Stimulated activated CD4-positive, alpha-beta T cell treated with anti-CD3 and anti-CD28 coated beads, Interleukin-2, amount 100 ng/mL, for 48 hours (primary cell): ENCODE data around the gene RBMY1B.
"Not testable (repeated sequence)": the region's sequence is repeated elsewhere in the genome, so short reads cannot be mapped to it uniquely, and the experiment has no call there.

Source experiments
- DNase-seq, 2 donors: peaks; one replicate each; pipeline ENCODE4 v3.0.0-alpha.2; 2020

The RBMY1B gene

DNA sequence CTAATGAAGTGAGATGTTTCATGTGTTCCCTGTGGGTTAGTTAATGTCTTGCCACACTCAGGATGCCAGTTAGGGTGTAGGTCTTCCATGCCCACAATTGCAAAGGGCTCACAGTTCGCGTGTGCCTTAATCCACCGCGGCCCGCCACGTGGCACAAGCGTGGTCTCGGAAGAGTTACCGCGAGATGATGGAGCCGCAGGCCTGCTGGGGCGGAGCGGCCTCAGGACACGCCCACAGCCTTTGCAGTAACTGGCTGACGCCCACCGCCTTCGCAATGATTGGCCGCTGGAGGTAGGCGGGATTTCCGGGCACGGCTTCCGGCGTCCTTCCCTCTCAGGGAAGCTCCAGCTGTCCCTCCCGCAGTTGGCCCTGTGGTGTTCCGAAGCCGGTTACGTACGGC lies at the start of gene RBMY1B:
RBMY1B (plus strand) TSS at position 301 of the 400 bp plus-strand sequence. CDS start 2,013 bp downstream, outside the sequence.
- DNase-seq, result not testable (repeated sequence)

DNA sequence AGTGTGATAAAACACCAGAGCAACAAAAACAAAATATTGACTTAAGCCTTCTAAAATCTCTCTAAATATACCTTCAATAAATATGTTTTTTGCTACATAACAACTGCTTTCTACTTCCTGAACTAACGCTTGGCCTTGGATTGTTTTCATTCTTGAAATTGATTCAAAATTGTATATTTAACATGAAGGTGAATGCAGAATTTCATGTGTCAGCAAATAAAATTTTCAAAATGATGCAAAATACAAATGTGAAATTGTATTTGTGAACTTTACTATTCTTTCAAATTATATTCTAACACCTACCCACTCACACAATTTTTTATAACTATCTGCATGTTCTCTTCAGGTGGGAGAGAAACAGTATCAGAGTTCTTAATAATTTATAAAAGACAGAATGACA lies 48.2 kb upstream of the RBMY1B start:
- not testable (repeated sequence) for DNase-seq

DNA sequence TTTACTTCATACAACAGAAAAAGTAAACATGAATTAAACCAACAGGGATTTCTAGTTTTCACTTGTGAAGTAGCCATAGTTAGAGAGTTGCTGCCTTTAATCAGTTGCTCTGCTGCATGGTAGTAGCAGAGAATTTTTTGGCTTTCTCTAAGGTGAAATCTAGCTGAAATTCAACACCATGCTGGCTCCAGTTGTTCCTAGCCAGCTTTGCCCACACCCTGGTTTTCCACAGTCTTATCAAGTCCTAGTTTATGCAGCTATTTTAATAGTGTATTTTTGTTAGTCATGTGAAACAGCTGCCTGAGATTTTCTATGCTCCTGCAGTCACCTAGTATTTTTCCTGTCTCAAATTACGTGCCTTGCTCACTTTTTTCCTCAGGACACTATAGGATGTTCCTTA lies 28.2 kb upstream of the RBMY1B start:
- no peak for DNase-seq

DNA sequence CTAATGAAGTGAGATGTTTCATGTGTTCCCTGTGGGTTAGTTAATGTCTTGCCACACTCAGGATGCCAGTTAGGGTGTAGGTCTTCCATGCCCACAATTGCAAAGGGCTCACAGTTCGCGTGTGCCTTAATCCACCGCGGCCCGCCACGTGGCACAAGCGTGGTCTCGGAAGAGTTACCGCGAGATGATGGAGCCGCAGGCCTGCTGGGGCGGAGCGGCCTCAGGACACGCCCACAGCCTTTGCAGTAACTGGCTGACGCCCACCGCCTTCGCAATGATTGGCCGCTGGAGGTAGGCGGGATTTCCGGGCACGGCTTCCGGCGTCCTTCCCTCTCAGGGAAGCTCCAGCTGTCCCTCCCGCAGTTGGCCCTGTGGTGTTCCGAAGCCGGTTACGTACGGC lies 23.4 kb downstream of the RBMY1B start, which contains the start of gene RBMY1A1:
RBMY1A1 (plus strand) TSS at position 301 of the 400 bp plus-strand sequence. CDS start 2,013 bp downstream, outside the sequence.
- not testable (repeated sequence) for DNase-seq

DNA sequence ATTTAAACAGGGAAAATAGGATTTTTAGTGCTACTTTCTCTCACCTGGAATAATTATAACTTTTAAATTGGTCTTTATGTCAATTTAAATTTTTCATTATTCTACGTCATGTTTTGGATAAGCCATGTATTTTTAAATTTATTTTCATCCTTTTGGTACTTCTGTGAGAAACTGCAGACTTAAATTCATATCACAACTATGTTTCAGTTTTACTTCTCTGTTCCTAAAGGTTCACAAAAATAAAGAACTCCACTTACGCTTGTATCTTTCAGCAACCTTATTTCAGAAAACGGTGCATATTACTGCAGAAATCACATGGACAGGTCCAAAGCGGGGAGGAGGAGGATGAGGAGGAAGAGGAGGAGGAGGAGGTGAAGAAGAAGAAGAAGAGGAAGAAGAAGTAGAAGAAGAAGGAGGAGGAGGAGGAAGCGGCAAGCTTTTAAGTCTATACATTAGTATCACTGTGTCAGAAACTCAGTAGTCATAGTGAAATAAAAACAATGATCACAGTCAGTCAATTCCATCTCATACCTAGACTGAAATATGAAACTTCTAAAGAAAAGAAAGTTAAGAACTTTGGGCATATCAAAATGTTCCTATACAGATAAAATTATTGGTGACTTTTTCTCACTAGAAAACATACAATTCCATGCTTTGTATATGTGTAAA lies 48.3 kb downstream of the RBMY1B start:
- DNase-seq, result not testable (repeated sequence)
